Activated CD4-positive, alpha-beta T cell treated with anti-CD3 and anti-CD28 coated beads, Interleukin-2, amount 50 U/mL, for 16 hours (primary cell): ENCODE measurements around the gene EDC4.
"Not testable (repeated sequence)": the region's sequence is repeated elsewhere in the genome, so short reads cannot be mapped to it uniquely, and the experiment has no call there.

Experiments
- DNase-seq: peaks from one replicate; pipeline ENCODE4 v3.0.0-alpha.2; 2020

The EDC4 gene

GRCh38 chr16:67872631-67873434 lies at the start of gene EDC4:
Gene EDC4, plus strand, starts transcription at chr16:67873052. Its CDS starts 210 bp downstream, at chr16:67873262.
- DNase-seq: peak; percentile 90

GRCh38 chr16:67825119-67825518 lies 47.7 kb upstream of the EDC4 start:
- DNase-seq: no peak

- DNase-seq: no peak
Measured at GRCh38 chr16:67825906-67826305, 46.9 kb upstream of the EDC4 start.

GRCh38 chr16:67828651-67829050 lies 44.2 kb upstream of the EDC4 start:
- no peak for DNase-seq

GRCh38 chr16:67833030-67833414 lies 39.8 kb upstream of the EDC4 start:
- DNase-seq: no peak

- DNase-seq: peak; percentile 95
Measured at GRCh38 chr16:67833415-67834241, 39.2 kb upstream of the EDC4 start.

- no peak for DNase-seq
Measured at GRCh38 chr16:67834242-67834614, 38.6 kb upstream of the EDC4 start.

- not testable (repeated sequence) for DNase-seq
Measured at GRCh38 chr16:67837190-67837589, 35.7 kb upstream of the EDC4 start.

- DNase-seq: no peak
Measured at GRCh38 chr16:67837811-67838210, 35.0 kb upstream of the EDC4 start.

- DNase-seq: no peak
Measured at GRCh38 chr16:67841198-67841815, 31.5 kb upstream of the EDC4 start.

- DNase-seq: peak; percentile 97
Measured at GRCh38 chr16:67841816-67842508, 30.9 kb upstream of the EDC4 start, which contains the start of gene THAP11. Gene THAP11, plus strand, starts transcription at chr16:67842320. Its CDS starts 235 bp downstream, at chr16:67842555.

- peak; percentile 66 for DNase-seq
Measured at GRCh38 chr16:67842509-67843342, 30.1 kb upstream of the EDC4 start.

GRCh38 chr16:67843343-67843765 lies 29.5 kb upstream of the EDC4 start:
- no peak for DNase-seq

- no peak for DNase-seq
Measured at GRCh38 chr16:67844497-67844896, 28.4 kb upstream of the EDC4 start.

GRCh38 chr16:67845291-67846062 lies 27.4 kb upstream of the EDC4 start:
- no peak for DNase-seq

GRCh38 chr16:67846063-67846319 lies 26.9 kb upstream of the EDC4 start:
- DNase-seq: no peak

- peak; percentile 98 for DNase-seq
Measured at GRCh38 chr16:67846320-67847063, 26.4 kb upstream of the EDC4 start, which contains the start of gene NUTF2. Gene NUTF2, plus strand, starts transcription at chr16:67846933. Its CDS starts 18,198 bp downstream, at chr16:67865131.

GRCh38 chr16:67847064-67847861 lies 25.6 kb upstream of the EDC4 start, which contains the start of gene CENPT:
Gene CENPT, minus strand, starts transcription at chr16:67847693. Its CDS starts 13,834 bp downstream, at chr16:67833859.
- no peak for DNase-seq

GRCh38 chr16:67848118-67848517 lies 24.7 kb upstream of the EDC4 start:
- no peak for DNase-seq
